ENCODE results near the gene SYT17.

SYT17 gene

GRCh38 chr16:19147627-19148026 lies 20.4 kb upstream of the SYT17 start:
- POLR2A ChIA-PET, result no interaction called here
- CTCF ChIA-PET, result no interaction called here

DNA sequence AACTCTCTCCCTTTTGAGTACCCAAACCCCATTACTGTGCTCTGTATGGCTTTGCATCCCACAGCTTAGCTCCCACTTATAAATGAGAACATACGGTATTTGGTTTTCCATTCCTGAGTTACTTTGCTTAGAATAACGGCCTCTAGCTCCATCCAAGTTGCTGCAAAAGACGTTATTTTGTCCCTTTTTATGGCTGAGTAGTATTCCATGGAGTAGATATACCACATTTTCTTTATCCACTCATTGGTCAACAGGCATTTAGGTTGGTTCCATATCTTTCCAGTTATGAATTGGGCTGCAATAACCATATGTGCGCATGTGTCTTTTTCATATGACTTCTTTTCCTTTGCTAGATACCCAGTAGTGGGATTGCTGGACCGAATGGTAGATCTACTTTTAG lies 19.9 kb upstream of the SYT17 start:
- POLR2A ChIA-PET, result no interaction called here
- DNase-seq, result no peak
- no peaks in the 10 kb centered on the region for H3K4me1 ChIP-seq (ENCODE audit: control extremely low read depth in 1 of 4, control insufficient read depth in 4 of 4, insufficient read depth in 4 of 4, low read length in 3 of 4)
- 100% methylated on average over 2 of the region's 5 CpGs for WGBS (ENCODE audit: insufficient coverage)
- peaks cover 0 to 4% (median 0%) of the 10 kb centered on the region in 5 experiments for H3K27me3 ChIP-seq (replicated peaks in 2 of 5; ENCODE audit: control insufficient read depth in 4 of 5, insufficient read depth in 5 of 5, low read length in 4 of 5)
- CTCF ChIA-PET, result interaction anchor here (0.6 kb wide), 1 partner anchor 78 kb away, joined by 3 read pairs; no protein-coding TSS in a partner anchor
- H3K27ac ChIP-seq (ENCODE audit: insufficient read depth in 1 of 2, low read depth in 1 of 2, low read length in 2 of 2, poor library complexity in 1 of 2, severe bottlenecking in 2 of 2), result no peak overlapping the region
- no peaks in the 10 kb centered on the region for H3K36me3 ChIP-seq (ENCODE audit: control insufficient read depth in 4 of 4, insufficient read depth in 4 of 4, low read length in 3 of 4)
- peaks cover 0 to 5% (median 0%) of the 10 kb centered on the region in 5 experiments for H3K9me3 ChIP-seq (ENCODE audit: control extremely low read depth in 1 of 5, control insufficient read depth in 4 of 5, insufficient read depth in 2 of 5, low read depth in 1 of 5, low read length in 4 of 5)
- no peak overlapping the region for H3K4me3 ChIP-seq (ENCODE audit: control insufficient read depth in 1 of 7, extremely low read depth in 1 of 7, insufficient read depth in 4 of 7, low read depth in 2 of 7, low read length in 6 of 7)

More at GRCh38 chr16:19147627-19148026, 20.4 kb upstream of the SYT17 start:
- no peak overlapping the region for H3K4me3 ChIP-seq (ENCODE audit: control insufficient read depth in 1 of 7, extremely low read depth in 1 of 7, insufficient read depth in 4 of 7, low read depth in 2 of 7, low read length in 6 of 7)
- DNase-seq, result no peak
- H3K36me3 ChIP-seq (ENCODE audit: control insufficient read depth in 4 of 4, insufficient read depth in 4 of 4, low read length in 3 of 4), result no peaks in the 10 kb centered on the region
- H3K27me3 ChIP-seq (replicated peaks in 2 of 5; ENCODE audit: control insufficient read depth in 4 of 5, insufficient read depth in 5 of 5, low read length in 4 of 5), result peaks cover 0 to 4% (median 0%) of the 10 kb centered on the region in 5 experiments
- no CpG with 5 or more reads among the region's 4 CpGs for WGBS (ENCODE audit: insufficient coverage)
- H3K9me3 ChIP-seq (ENCODE audit: control extremely low read depth in 1 of 5, control insufficient read depth in 4 of 5, insufficient read depth in 2 of 5, low read depth in 1 of 5, low read length in 4 of 5), result peaks cover 0 to 5% (median 0%) of the 10 kb centered on the region in 5 experiments
- H3K4me1 ChIP-seq (ENCODE audit: control extremely low read depth in 1 of 4, control insufficient read depth in 4 of 4, insufficient read depth in 4 of 4, low read length in 3 of 4), result no peaks in the 10 kb centered on the region
- no peak overlapping the region for H3K27ac ChIP-seq (ENCODE audit: insufficient read depth in 1 of 2, low read depth in 1 of 2, low read length in 2 of 2, poor library complexity in 1 of 2, severe bottlenecking in 2 of 2)

GRCh38 chr16:19151310-19151709 lies 16.7 kb upstream of the SYT17 start:
- Histone ChIP-seq H3K27me3 (replicated peaks in 2 of 5; ENCODE audit: control insufficient read depth in 4 of 5, insufficient read depth in 5 of 5, low read length in 4 of 5) (peaks cover 0 to 7% (median 0%) of the 10 kb centered on the region in 5 experiments), H3K9me3 (ENCODE audit: control extremely low read depth in 1 of 5, control insufficient read depth in 4 of 5, insufficient read depth in 2 of 5, low read depth in 1 of 5, low read length in 4 of 5) (peaks cover 0 to 10% (median 3%) of the 10 kb centered on the region in 5 experiments), H3K4me1 (ENCODE audit: control extremely low read depth in 1 of 4, control insufficient read depth in 4 of 4, insufficient read depth in 4 of 4, low read length in 3 of 4) (no peaks in the 10 kb centered on the region), H3K4me3 (ENCODE audit: control insufficient read depth in 1 of 7, extremely low read depth in 1 of 7, insufficient read depth in 4 of 7, low read depth in 2 of 7, low read length in 6 of 7) (no peak overlapping the region), H3K27ac (ENCODE audit: insufficient read depth in 1 of 2, low read depth in 1 of 2, low read length in 2 of 2, poor library complexity in 1 of 2, severe bottlenecking in 2 of 2) (no peak overlapping the region), H3K36me3 (ENCODE audit: control insufficient read depth in 4 of 4, insufficient read depth in 4 of 4, low read length in 3 of 4) (no peaks in the 10 kb centered on the region)
- DNase-seq, result no peak
- ChIA-PET POLR2A (no interaction called here), CTCF (interaction anchor here (1.3 kb wide), 1 partner anchor 14 kb away, joined by 3 read pairs; no protein-coding TSS in a partner anchor)
- WGBS (ENCODE audit: insufficient coverage), result 94% methylated on average over 2 of the region's 2 CpGs

GRCh38 chr16:19152042-19152441 lies 16.0 kb upstream of the SYT17 start:
- Histone ChIP-seq H3K4me3 (ENCODE audit: control insufficient read depth in 1 of 7, extremely low read depth in 1 of 7, insufficient read depth in 4 of 7, low read depth in 2 of 7, low read length in 6 of 7) (no peak overlapping the region), H3K36me3 (ENCODE audit: control insufficient read depth in 4 of 4, insufficient read depth in 4 of 4, low read length in 3 of 4) (no peaks in the 10 kb centered on the region), H3K4me1 (ENCODE audit: control extremely low read depth in 1 of 4, control insufficient read depth in 4 of 4, insufficient read depth in 4 of 4, low read length in 3 of 4) (no peaks in the 10 kb centered on the region), H3K9me3 (ENCODE audit: control extremely low read depth in 1 of 5, control insufficient read depth in 4 of 5, insufficient read depth in 2 of 5, low read depth in 1 of 5, low read length in 4 of 5) (peaks cover 0 to 10% (median 4%) of the 10 kb centered on the region in 5 experiments), H3K27ac (ENCODE audit: insufficient read depth in 1 of 2, low read depth in 1 of 2, low read length in 2 of 2, poor library complexity in 1 of 2, severe bottlenecking in 2 of 2) (no peak overlapping the region), H3K27me3 (replicated peaks in 2 of 5; ENCODE audit: control insufficient read depth in 4 of 5, insufficient read depth in 5 of 5, low read length in 4 of 5) (peaks cover 0 to 7% (median 0%) of the 10 kb centered on the region in 5 experiments)
- 100% methylated on average over 1 of the region's 1 CpG for WGBS (ENCODE audit: insufficient coverage)
- ChIA-PET CTCF (interaction anchor here (1.3 kb wide), 1 partner anchor 15 kb away, joined by 3 read pairs; no protein-coding TSS in a partner anchor), POLR2A (no interaction called here)
- no peak for DNase-seq

DNA sequence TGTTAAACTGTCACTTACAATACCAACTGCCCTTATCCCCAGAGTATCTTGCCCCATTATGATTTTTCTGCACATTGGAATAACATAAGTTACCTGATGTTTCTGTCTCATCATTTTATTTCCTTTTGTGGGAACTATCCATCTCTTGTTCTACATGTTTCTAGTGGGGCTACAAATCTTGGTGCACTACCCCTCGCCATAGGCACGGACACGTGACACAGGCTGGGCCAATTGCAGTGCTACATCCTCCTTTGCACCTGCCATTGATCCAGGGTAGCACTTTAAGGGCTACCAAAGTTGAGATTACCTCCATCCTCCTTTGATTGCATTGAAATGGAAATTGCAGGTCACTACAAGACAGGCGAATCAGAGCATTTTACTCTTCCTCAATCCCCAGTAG lies 14.2 kb upstream of the SYT17 start:
- 94% methylated on average over 4 of the region's 4 CpGs for WGBS (ENCODE audit: insufficient coverage)
- Histone ChIP-seq H3K36me3 (ENCODE audit: control insufficient read depth in 4 of 4, insufficient read depth in 4 of 4, low read length in 3 of 4) (no peaks in the 10 kb centered on the region), H3K4me3 (ENCODE audit: control insufficient read depth in 1 of 7, extremely low read depth in 1 of 7, insufficient read depth in 4 of 7, low read depth in 2 of 7, low read length in 6 of 7) (no peak overlapping the region), H3K9me3 (ENCODE audit: control extremely low read depth in 1 of 5, control insufficient read depth in 4 of 5, insufficient read depth in 2 of 5, low read depth in 1 of 5, low read length in 4 of 5) (peaks cover 0 to 6% (median 4%) of the 10 kb centered on the region in 5 experiments), H3K4me1 (ENCODE audit: control extremely low read depth in 1 of 4, control insufficient read depth in 4 of 4, insufficient read depth in 4 of 4, low read length in 3 of 4) (no peaks in the 10 kb centered on the region), H3K27ac (ENCODE audit: insufficient read depth in 1 of 2, low read depth in 1 of 2, low read length in 2 of 2, poor library complexity in 1 of 2, severe bottlenecking in 2 of 2) (no peak overlapping the region), H3K27me3 (replicated peaks in 2 of 5; ENCODE audit: control insufficient read depth in 4 of 5, insufficient read depth in 5 of 5, low read length in 4 of 5) (peaks cover 0 to 7% (median 2%) of the 10 kb centered on the region in 5 experiments)
- ChIA-PET POLR2A (no interaction called here), CTCF (interaction anchor here (1.0 kb wide), 1 partner anchor 14 kb away, joined by 3 read pairs; no protein-coding TSS in a partner anchor)
- no peak for DNase-seq

- ChIA-PET POLR2A (no interaction called here), CTCF (interaction anchor here (0.9 to 2.4 kb wide), 2 partner anchors 17 to 76 kb away, joined by 3 to 11 read pairs; no protein-coding TSS in a partner anchor)
- no peak for DNase-seq
- peaks cover 0 to 15% (median 11%) of the 10 kb centered on the region in 5 experiments for H3K27me3 ChIP-seq (replicated peaks in 2 of 5; ENCODE audit: control insufficient read depth in 4 of 5, insufficient read depth in 5 of 5, low read length in 4 of 5)
- no peaks in the 10 kb centered on the region for H3K36me3 ChIP-seq (ENCODE audit: control insufficient read depth in 4 of 4, insufficient read depth in 4 of 4, low read length in 3 of 4)
- no peaks in the 10 kb centered on the region for H3K4me1 ChIP-seq (ENCODE audit: control extremely low read depth in 1 of 4, control insufficient read depth in 4 of 4, insufficient read depth in 4 of 4, low read length in 3 of 4)
- H3K4me3 ChIP-seq (ENCODE audit: control insufficient read depth in 1 of 7, extremely low read depth in 1 of 7, insufficient read depth in 4 of 7, low read depth in 2 of 7, low read length in 6 of 7), result no peak overlapping the region
- no peak overlapping the region for H3K27ac ChIP-seq (ENCODE audit: insufficient read depth in 1 of 2, low read depth in 1 of 2, low read length in 2 of 2, poor library complexity in 1 of 2, severe bottlenecking in 2 of 2)
- H3K9me3 ChIP-seq (ENCODE audit: control extremely low read depth in 1 of 5, control insufficient read depth in 4 of 5, insufficient read depth in 2 of 5, low read depth in 1 of 5, low read length in 4 of 5), result peaks cover 0 to 5% (median 0%) of the 10 kb centered on the region in 5 experiments
- 96% methylated on average over 3 of the region's 4 CpGs for WGBS (ENCODE audit: insufficient coverage)
Measured at GRCh38 chr16:19162085-19162484, 6.0 kb upstream of the SYT17 start.

GRCh38 chr16:19163215-19163614 lies 4.8 kb upstream of the SYT17 start:
- Histone ChIP-seq H3K27me3 (replicated peaks in 2 of 5; ENCODE audit: control insufficient read depth in 4 of 5, insufficient read depth in 5 of 5, low read length in 4 of 5) (peaks cover 0 to 26% (median 14%) of the 10 kb centered on the region in 5 experiments), H3K4me1 (ENCODE audit: control extremely low read depth in 1 of 4, control insufficient read depth in 4 of 4, insufficient read depth in 4 of 4, low read length in 3 of 4) (peaks cover 0 to 6% (median 5%) of the 10 kb centered on the region in 4 experiments), H3K27ac (ENCODE audit: insufficient read depth in 1 of 2, low read depth in 1 of 2, low read length in 2 of 2, poor library complexity in 1 of 2, severe bottlenecking in 2 of 2) (no peak overlapping the region), H3K4me3 (ENCODE audit: control insufficient read depth in 1 of 7, extremely low read depth in 1 of 7, insufficient read depth in 4 of 7, low read depth in 2 of 7, low read length in 6 of 7) (no peak overlapping the region), H3K36me3 (ENCODE audit: control insufficient read depth in 4 of 4, insufficient read depth in 4 of 4, low read length in 3 of 4) (no peaks in the 10 kb centered on the region), H3K9me3 (ENCODE audit: control extremely low read depth in 1 of 5, control insufficient read depth in 4 of 5, insufficient read depth in 2 of 5, low read depth in 1 of 5, low read length in 4 of 5) (peaks cover 0 to 5% (median 0%) of the 10 kb centered on the region in 5 experiments)
- no peak for DNase-seq
- ChIA-PET POLR2A (no interaction called here), CTCF (interaction anchor here (1.0 kb wide), 1 partner anchor 17 kb away, joined by 3 read pairs; no protein-coding TSS in a partner anchor)
- WGBS (ENCODE audit: insufficient coverage), result 92% methylated on average over 1 of the region's 1 CpG
